K562 (cell line): ENCODE measurements around the gene PRRC2A. TPM values are rescaled to one million over a fixed set of nuclear protein-coding genes. Genes with fewer than 3 reads are reported as not detected.
A peak's percentile ranks its signal among the peaks of the same experiment; 100 is the strongest.

ENCODE experiments used
- ATAC-seq: fragments of 200-7000 bp; cut with Tn5 transposase; 3 replicates; pipeline ENCODE4 v1.9.1; 2020; ENCODE audit warnings: moderate library complexity
- BruUV-seq: library from RNA; stranded (reverse); fragments of 400-500 nt; replicated peaks from 2 replicates; lab custom pipeline; 2021; lab: Mats Ljungman, UMichigan
- CTCF ChIA-PET: fragments of 300-600 bp; formaldehyde crosslinking; extraction: SDS; loops from one replicate; lab custom pipeline; 2021; ENCODE audit warnings: low intra/inter-chr PET ratio; lab: Yijun Ruan, JAX
- POLR2A ChIA-PET: fragments of 300-600, 350-650 bp; sonication (Branson Sonifier 250); formaldehyde crosslinking; extraction: SDS; loops from one replicate; lab custom pipeline; 2021; ENCODE audit warnings: antibody characterized with exemption, inconsistent platforms; lab: Yijun Ruan, JAX
- DNase-seq, 4 experiments: peaks; one replicate each; pipeline versions ENCODE4 v3.0.0 to v3.0.0-alpha.2; 2011 to 2018; ENCODE audit warnings: low spot score in 3 of 4, mixed read lengths in 3 of 4; ENCODE audit errors: extremely low read depth in 1 of 4
- FAIRE-seq: peaks from 2 replicates; lab custom pipeline; 2011; peaks lifted over from hg19 to GRCh38; lab: Jason Lieb, UNC
- H2AFZ ChIP-seq: 2 replicates; pipeline ENCODE4 v1.6.0; 2011; ENCODE audit warnings: low read depth, low read length, control low read depth, inconsistent platforms
- H3K27ac ChIP-seq: fragments of 200-600 bp; 3 replicates; pipeline ENCODE4 v1.8.0; 2011; ENCODE audit warnings: low read depth, mild to moderate bottlenecking, control low read depth, inconsistent platforms, low read length, moderate library complexity, mixed read lengths; ENCODE audit errors: extremely low read depth
- H3K27me3 ChIP-seq, 2 experiments: fragments of 300-600 bp in 1 of 2; 2 replicates in 1 of 2; 3 replicates in 1 of 2; pipeline versions ENCODE4 v1.6.0 to v1.8.0; 2011; ENCODE audit warnings: inconsistent platforms in 2 of 2, low read length in 2 of 2, mild to moderate bottlenecking in 1 of 2, mixed read lengths in 1 of 2, moderate library complexity in 1 of 2; ENCODE audit not compliant: control insufficient read depth in 2 of 2, insufficient read depth in 2 of 2
- H3K36me3 ChIP-seq: fragments of 300-600 bp; 3 replicates; pipeline ENCODE4 v1.8.0; 2011; ENCODE audit warnings: mild to moderate bottlenecking, low read length, inconsistent platforms; ENCODE audit not compliant: control insufficient read depth, insufficient read depth
- H3K4me1 ChIP-seq, 2 experiments: fragments of 200-600 bp in 1 of 2; replicated peaks in 1 of 2; 2 replicates in 1 of 2; 3 replicates in 1 of 2; pipeline versions ENCODE4 v1.5.1 to v1.8.0; 2011; ENCODE audit warnings: inconsistent platforms in 2 of 2, low read length in 2 of 2, mild to moderate bottlenecking in 1 of 2, mixed read lengths in 1 of 2, moderate library complexity in 1 of 2; ENCODE audit not compliant: control insufficient read depth in 2 of 2, insufficient read depth in 2 of 2
- H3K4me2 ChIP-seq: 2 replicates; pipeline ENCODE4 v1.6.1; 2011; ENCODE audit warnings: low read length, control low read depth, inconsistent platforms, mixed read lengths; ENCODE audit not compliant: insufficient read depth
- H3K4me3 ChIP-seq: fragments of 200-600 bp; sonication (generic), shearing (Covaris generic); 2 replicates; pipeline ENCODE4 v1.5.1; 2016; ENCODE audit warnings: control low read depth, inconsistent platforms
- H3K79me2 ChIP-seq: fragments of 200-600 bp; 3 replicates; pipeline ENCODE4 v1.8.0; 2011; ENCODE audit warnings: low read length, inconsistent platforms; ENCODE audit not compliant: control insufficient read depth, insufficient read depth
- H3K9ac ChIP-seq, 2 experiments: 2 replicates each; pipeline versions ENCODE4 v1.6.0 to v1.6.1; 2011; ENCODE audit warnings: low read depth in 2 of 2, low read length in 2 of 2, control low read depth in 1 of 2, inconsistent platforms in 1 of 2, mild to moderate bottlenecking in 1 of 2, mixed read lengths in 1 of 2; ENCODE audit not compliant: insufficient read depth in 1 of 2
- H3K9me1 ChIP-seq: one replicate; pipeline ENCODE4 v1.6.0; 2011; ENCODE audit warnings: inconsistent platforms, mild to moderate bottlenecking, low read length, moderate library complexity; ENCODE audit not compliant: control insufficient read depth, insufficient read depth
- H3K9me3 ChIP-seq: replicated peaks from 2 replicates; pipeline ENCODE4 v1.5.1; 2011; ENCODE audit warnings: low read depth, low read length, inconsistent platforms; ENCODE audit not compliant: control insufficient read depth, insufficient read depth
- H4K20me1 ChIP-seq: replicated peaks from 2 replicates; pipeline ENCODE4 v1.6.1; 2011; ENCODE audit warnings: low read length, inconsistent platforms, mixed read lengths; ENCODE audit not compliant: control insufficient read depth, insufficient read depth
- FOSL1 ChIP-seq: fragments of 200-800 bp; sonication (Bioruptor generic); conservative IDR thresholded peaks from 2 replicates; pipeline ENCODE4 v1.6.1; 2016; ENCODE audit warnings: missing genetic modification characterization, missing compliant biosample characterization
- IRF2 ChIP-seq: sonication (generic); formaldehyde crosslinking; IDR thresholded peaks from 2 replicates; pipeline ENCODE4 v1.8.1; 2022; ENCODE audit warnings: mild to moderate bottlenecking, missing genetic modification reagents
- KHSRP ChIP-seq: fragments of 450-650 bp; IDR thresholded peaks from 2 replicates; pipeline ENCODE4 v1.6.1; 2017
- POLR2AphosphoS5 ChIP-seq: IDR thresholded peaks from 2 replicates; pipeline ENCODE4 v1.6.1; 2011; ENCODE audit warnings: mild to moderate bottlenecking, low read depth, low read length, moderate library complexity; ENCODE audit not compliant: control insufficient read depth, insufficient read depth
- POLR2G ChIP-seq: fragments of 200-400 bp; formaldehyde crosslinking; IDR thresholded peaks from 2 replicates; pipeline ENCODE4 v1.6.1; 2017; ENCODE audit warnings: low read depth, mild to moderate bottlenecking, antibody characterized with exemption, low read length, moderate library complexity
- RBFOX2 ChIP-seq: fragments of 200-400 bp; formaldehyde crosslinking; IDR thresholded peaks from 2 replicates; pipeline ENCODE4 v1.6.1; 2017; ENCODE audit warnings: low read depth, mild to moderate bottlenecking, low read length, moderate library complexity
- RFX7 ChIP-seq: fragments of 250-450 bp; sonication (Bioruptor Pico); IDR thresholded peaks from 2 replicates; pipeline ENCODE4 v1.5.1; 2021; ENCODE audit warnings: mild to moderate bottlenecking
- WGBS: fragments of 100-300 bp; shearing (Covaris generic); methylation state at CpG from one replicate; pipeline ENCODE4 v1.1.6; 2016; ENCODE audit warnings: low coverage, mixed read lengths; ENCODE audit not compliant: insufficient coverage; ENCODE audit errors: missing lambda C conversion rate; 5-methylcytosine and 5-hydroxymethylcytosine counted together
- in situ Hi-C: fragments of 300-500 bp; cut with MboI; formaldehyde crosslinking; loops from 4 replicates; pipeline ENCODE4 v1.15.0; 2018; ENCODE audit warnings: inconsistent platforms, mixed read lengths
- intact Hi-C: fragments of 100-400 bp; cut with micrococcal nuclease; formaldehyde crosslinking; loops from 2 replicates; pipeline ENCODE4 v1.14.2; 2022
- polyA plus RNA-seq, 8 experiments: library from polyadenylated mRNA; depleted of rRNA in 4 of 8; stranded (reverse) in 5 of 8; unstranded in 3 of 8; fragments of >200 nt; fragmentation: Nextera tagmentation in 2 of 8; fragmentation: Illumina TruSeq in 1 of 8; extraction: Ambion mirVana in 2 of 8; extraction: Trizol in 1 of 8; gene quantifications; 2 replicates each; pipeline versions ENCODE4 v1.2.1 to v1.2.3, GENCODE V29; 2011 to 2014; ENCODE audit warnings: inconsistent platforms in 1 of 8, missing spikeins in 1 of 8
- total RNA-seq, 7 experiments: library from RNA; depleted of rRNA in 6 of 7; stranded (reverse); fragments of >200 nt in 6 of 7; fragmentation: Illumina TruSeq in 2 of 7; extraction: Trizol in 2 of 7; gene quantifications; 2 replicates each; pipeline versions ENCODE4 v1.2.1 to v1.2.3, GENCODE V29; 2011 to 2021; ENCODE audit warnings: low replicate concordance in 1 of 7

The PRRC2A gene
- total and polyA plus RNA-seq, 9 of the 15 experiments (the other 6 are each of a cell fraction or from before 2014, with no cell fraction given), result 1.0 to 332 (median 63.0) TPM

GRCh38 chr6:31643818-31644454 lies 23.4 kb downstream of the PRRC2A start (continued):
- no peak for TF ChIP-seq IRF2 (CRISPR knock-in tag)

- ChIA-PET CTCF (no interaction called here), POLR2A (interaction anchor here (0.6 to 11.9 kb wide), 7 partner anchors 7 to 107 kb away, joined by 3 to 190 read pairs (median 4); partner anchors contain the start of genes APOM and BAG6)
- H3K36me3 ChIP-seq, result peaks cover 95% of the 10 kb centered on the region
- H3K4me2 ChIP-seq, result no peak overlapping the region
- no peaks in the 10 kb centered on the region for H3K9me3 ChIP-seq
- no peaks in the 10 kb centered on the region for H3K9me1 ChIP-seq
- 92% methylated on average over 9 of the region's 9 CpGs for WGBS
- H3K27ac ChIP-seq, result no peak overlapping the region
- BruUV-seq, result no TSS peak
- no peak for DNase-seq
- no peaks in the 10 kb centered on the region for H3K27me3 ChIP-seq
- intact Hi-C loops (no loop called here), in situ Hi-C loops (no loop called here)
- ATAC-seq, result no peak
- H4K20me1 ChIP-seq, result no peaks in the 10 kb centered on the region
- peak overlapping the region in 1 of 2 experiments; percentile 11; a peak in 1 of 4 replicates for H3K9ac ChIP-seq
- FAIRE-seq, result no peak
- peaks cover 0 to 5% of the 10 kb centered on the region in 2 experiments; a peak in 1 of 5 replicates for H3K4me1 ChIP-seq
- no peak overlapping the region for H3K4me3 ChIP-seq
- no peak overlapping the region for H2AFZ ChIP-seq
- peaks cover 20% of the 10 kb centered on the region for H3K79me2 ChIP-seq
- TF ChIP-seq FOSL1 (tag) (no peak), RFX7 (CRISPR knock-in tag) (no peak), RBFOX2 (peak; percentile 42), KHSRP (no peak), POLR2G (peak; percentile 46; the same call in 1 of the 2 replicates), POLR2AphosphoS5 (peak; percentile 12; the same call in 1 of the 2 replicates)
Observed at GRCh38 chr6:31645325-31645724, 24.8 kb downstream of the PRRC2A start.
